ENCODE measurements around the gene METTL18. TPM values are rescaled to one million over a fixed set of nuclear protein-coding genes. Genes with fewer than 3 reads are reported as not detected.

Gene METTL18
- total and polyA plus RNA-seq, 2 of the 13 experiments (the other 11 are each of a cell fraction or from before 2014, with no cell fraction given), result 2.7 to 6.7 TPM

GRCh38 chr1:169794530-169795416 lies at the start of gene METTL18 (continued):
- TF ChIP-seq PLSCR1 (CRISPR knock-in tag; IDR thresholded peaks at IDR 0.05; ENCODE audit: borderline replicate concordance) (no peak), SUZ12 (IDR thresholded peaks at IDR 0.05; ENCODE audit: low read depth, low read length) (peak; percentile 41; the same call in 1 of the 2 replicates), ZNF34 (CRISPR knock-in tag; IDR thresholded peaks at IDR 0.05; ENCODE audit: borderline replicate concordance) (no peak), KIAA2018 (CRISPR knock-in tag; IDR thresholded peaks at IDR 0.05; ENCODE audit: borderline replicate concordance) (no peak), GTF2F1 (IDR thresholded peaks at IDR 0.05; ENCODE audit: low read length) (no peak), GRHL1 (CRISPR knock-in tag; conservative IDR thresholded peaks at IDR 0.05) (no peak), ZNF549 (CRISPR knock-in tag; IDR thresholded peaks at IDR 0.05) (no peak), TOE1 (CRISPR knock-in tag; IDR thresholded peaks at IDR 0.05) (no peak), ZGPAT (CRISPR knock-in tag; IDR thresholded peaks at IDR 0.05) (peak; percentile 71; the same call in 1 of the 2 replicates), ZFP1 (CRISPR knock-in tag; IDR thresholded peaks at IDR 0.05) (peak; percentile 61; the same call in 1 of the 2 replicates), MATR3 (CRISPR knock-in tag; IDR thresholded peaks at IDR 0.05) (no peak), BHLHE40 (IDR thresholded peaks at IDR 0.05; ENCODE audit: low read length) (no peak), HMG20A (CRISPR knock-in tag; IDR thresholded peaks at IDR 0.05; ENCODE audit: borderline replicate concordance) (no peak), BORCS8-MEF2B (CRISPR knock-in tag; IDR thresholded peaks at IDR 0.05) (peak; percentile 82), PATZ1 (CRISPR knock-in tag; IDR thresholded peaks at IDR 0.05) (peak; percentile 8; the same call in 1 of the 2 replicates)
